ENCODE data around the gene WIPF2.

The WIPF2 gene

GRCh38 chr17:40218740-40219593 is at the start of gene WIPF2:
WIPF2 (plus strand) TSS chr17:40219304; CDS start chr17:40256460, 37,156 bp downstream.
- in situ Hi-C loops (cut with HindIII; ENCODE audit: low sequenced_read_pairs) = no loop called here

- in situ Hi-C loops (cut with HindIII; ENCODE audit: low sequenced_read_pairs) = loop anchor here (10.0 kb wide), 1 partner anchor 116 kb away; the partner anchor contains the start of gene MED24
These were observed 48.8 kb upstream of the WIPF2 start for GRCh38 chr17:40170325-40170724.

- in situ Hi-C loops (cut with HindIII; ENCODE audit: low sequenced_read_pairs) = loop anchor here (10.0 kb wide), 1 partner anchor 117 kb away; the partner anchor contains the start of gene MED24
These were observed 47.4 kb upstream of the WIPF2 start for GRCh38 chr17:40171750-40172149.

- in situ Hi-C loops (cut with HindIII; ENCODE audit: low sequenced_read_pairs) = loop anchor here (10.0 kb wide), 1 partner anchor 118 kb away; the partner anchor contains the start of gene MED24
These were observed 45.9 kb upstream of the WIPF2 start for GRCh38 chr17:40173091-40173777.

GRCh38 chr17:40173778-40174135 is 45.3 kb upstream of the WIPF2 start:
- in situ Hi-C loops (cut with HindIII; ENCODE audit: low sequenced_read_pairs) = loop anchor here (10.0 kb wide), 1 partner anchor 119 kb away; the partner anchor contains the start of gene MED24

- in situ Hi-C loops (cut with HindIII; ENCODE audit: low sequenced_read_pairs) = loop anchor here (10.0 kb wide), 1 partner anchor 120 kb away; the partner anchor contains the start of gene MED24
These were observed 44.6 kb upstream of the WIPF2 start for GRCh38 chr17:40174514-40174913.

- in situ Hi-C loops (cut with HindIII; ENCODE audit: low sequenced_read_pairs) = loop anchor here (10.0 kb wide), 1 partner anchor 121 kb away; the partner anchor contains the start of gene MED24
These were observed 43.0 kb upstream of the WIPF2 start for GRCh38 chr17:40175928-40176753.

- in situ Hi-C loops (cut with HindIII; ENCODE audit: low sequenced_read_pairs) = loop anchor here (10.0 kb wide), 1 partner anchor 122 kb away; the partner anchor contains the start of gene MED24
These were observed 42.4 kb upstream of the WIPF2 start for GRCh38 chr17:40176754-40177110.

- in situ Hi-C loops (cut with HindIII; ENCODE audit: low sequenced_read_pairs) = loop anchor here (10.0 kb wide), 1 partner anchor 123 kb away; the partner anchor contains the start of gene MED24
These were observed 41.7 kb upstream of the WIPF2 start, which contains the start of gene RAPGEFL1 for GRCh38 chr17:40177275-40177874. RAPGEFL1 (plus strand) TSS chr17:40177470; CDS start chr17:40177862, 392 bp downstream.

GRCh38 chr17:40178021-40178601 is 41.0 kb upstream of the WIPF2 start:
- in situ Hi-C loops (cut with HindIII; ENCODE audit: low sequenced_read_pairs) = loop anchor here (10.0 kb wide), 1 partner anchor 123 kb away; the partner anchor contains the start of gene MED24

GRCh38 chr17:40178660-40179059 is 40.4 kb upstream of the WIPF2 start:
- in situ Hi-C loops (cut with HindIII; ENCODE audit: low sequenced_read_pairs) = loop anchor here (10.0 kb wide), 1 partner anchor 124 kb away; the partner anchor contains the start of gene MED24

GRCh38 chr17:40179923-40180659 is 39.0 kb upstream of the WIPF2 start:
- in situ Hi-C loops (cut with HindIII; ENCODE audit: low sequenced_read_pairs) = loop anchor here (10.0 kb wide), 1 partner anchor 125 kb away; the partner anchor contains the start of gene MED24

- in situ Hi-C loops (cut with HindIII; ENCODE audit: low sequenced_read_pairs) = no loop called here
These were observed 38.4 kb upstream of the WIPF2 start for GRCh38 chr17:40180694-40181093.

- in situ Hi-C loops (cut with HindIII; ENCODE audit: low sequenced_read_pairs) = no loop called here
These were observed 37.9 kb upstream of the WIPF2 start for GRCh38 chr17:40181205-40181604.

- in situ Hi-C loops (cut with HindIII; ENCODE audit: low sequenced_read_pairs) = no loop called here
These were observed 36.5 kb upstream of the WIPF2 start for GRCh38 chr17:40182606-40183005.

GRCh38 chr17:40187238-40187637 is 31.9 kb upstream of the WIPF2 start:
- in situ Hi-C loops (cut with HindIII; ENCODE audit: low sequenced_read_pairs) = no loop called here

GRCh38 chr17:40188694-40189093 is 30.4 kb upstream of the WIPF2 start:
- in situ Hi-C loops (cut with HindIII; ENCODE audit: low sequenced_read_pairs) = no loop called here

GRCh38 chr17:40190197-40191021 is 28.7 kb upstream of the WIPF2 start:
- in situ Hi-C loops (cut with HindIII; ENCODE audit: low sequenced_read_pairs) = loop anchor here (10.0 kb wide), 1 partner anchor 114 kb away; the partner anchor contains the start of gene RARA
